Stimulated activated CD8-positive, alpha-beta memory T cell treated with anti-CD3 and anti-CD28 coated beads, Interleukin-15, amount 100 ng/mL, for 4 hours (primary cell): Measurements from ENCODE around the gene PRRX1.

Experiments
- DNase-seq, 2 donors: peaks; one replicate each; pipeline ENCODE4 v3.0.0-alpha.2; 2020; ENCODE audit warnings: low read depth in 2 of 2

PRRX1 gene

GRCh38 chr1:170765712-170766330, 101.9 kb downstream of the PRRX1 start:
- no peak for DNase-seq

- DNase-seq: no peak
Observed at GRCh38 chr1:170768929-170769328, 105.0 kb downstream of the PRRX1 start.

- DNase-seq: no peak
Observed at GRCh38 chr1:170769691-170770090, 105.8 kb downstream of the PRRX1 start.

GRCh38 chr1:170770254-170770653, 106.3 kb downstream of the PRRX1 start:
- DNase-seq: no peak

- no peak for DNase-seq
Observed at GRCh38 chr1:170776252-170776651, 112.3 kb downstream of the PRRX1 start.

GRCh38 chr1:170776777-170777176, 112.8 kb downstream of the PRRX1 start:
- no peak for DNase-seq
